Measurements from ENCODE around the gene IQSEC1.

The IQSEC1 gene

GRCh38 chr3:12983319-12983718 is 89.9 kb downstream of the IQSEC1 start:
- Mint-ChIP-seq H3K36me3 (ENCODE audit: low read depth) (peaks cover 7% of the 10 kb centered on the region), H3K4me1 (peaks cover 43% of the 10 kb centered on the region), H3K4me3 (no peak overlapping the region), H3K27ac (no peak overlapping the region), H3K27me3 (ENCODE audit: low read depth, poor library complexity) (peaks cover 6% of the 10 kb centered on the region), H3K9me3 (peaks cover 6% of the 10 kb centered on the region)
- DNase-seq: no peak
- no peak for TF ChIP-seq CTCF (IDR thresholded peaks at IDR 0.05)

DNA sequence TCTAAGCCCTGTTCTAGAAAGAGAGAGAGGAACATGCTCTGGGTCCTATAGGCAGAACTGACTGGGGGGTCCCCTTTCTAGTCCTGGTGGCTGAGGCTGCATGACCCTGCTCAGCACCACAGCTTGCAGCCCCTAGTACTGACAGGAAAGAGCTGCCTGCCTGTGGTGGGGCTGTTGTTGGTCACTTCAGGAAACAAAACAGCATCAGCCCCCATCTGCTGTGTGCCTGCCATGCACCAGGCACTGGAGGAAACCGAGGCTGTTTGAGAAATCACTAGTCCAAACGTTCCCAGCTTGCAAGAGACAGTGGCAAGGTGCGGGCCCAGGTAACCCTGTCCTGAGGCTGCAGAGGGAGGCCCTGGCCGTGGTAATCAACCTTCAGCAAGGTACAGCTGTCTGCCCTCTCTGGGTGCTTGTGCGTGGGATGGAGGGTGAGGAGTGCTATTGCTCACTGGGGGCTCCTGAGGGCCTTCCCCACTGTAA is 90.6 kb downstream of the IQSEC1 start:
- H3K36me3 Mint-ChIP-seq (ENCODE audit: low read depth): peaks cover 6% of the 10 kb centered on the region
- H3K27ac Mint-ChIP-seq: no peak overlapping the region
- no peak for DNase-seq
- H3K4me1 Mint-ChIP-seq: peaks cover 45% of the 10 kb centered on the region
- no peak overlapping the region for H3K4me3 Mint-ChIP-seq
- peaks cover 6% of the 10 kb centered on the region for H3K27me3 Mint-ChIP-seq (ENCODE audit: low read depth, poor library complexity)
- TF ChIP-seq CTCF (IDR thresholded peaks at IDR 0.05): no peak
- H3K9me3 Mint-ChIP-seq: peaks cover 6% of the 10 kb centered on the region

GRCh38 chr3:12981306-12982275 is 91.6 kb downstream of the IQSEC1 start:
- no peak overlapping the region for H3K27ac Mint-ChIP-seq
- H3K4me1 Mint-ChIP-seq: peaks cover 40% of the 10 kb centered on the region
- no peak for DNase-seq
- TF ChIP-seq CTCF (IDR thresholded peaks at IDR 0.05): no peak
- H3K4me3 Mint-ChIP-seq: no peak overlapping the region
- H3K36me3 Mint-ChIP-seq (ENCODE audit: low read depth): no peaks in the 10 kb centered on the region
- H3K27me3 Mint-ChIP-seq (ENCODE audit: low read depth, poor library complexity): peaks cover 6% of the 10 kb centered on the region
- H3K9me3 Mint-ChIP-seq: no peaks in the 10 kb centered on the region

DNA sequence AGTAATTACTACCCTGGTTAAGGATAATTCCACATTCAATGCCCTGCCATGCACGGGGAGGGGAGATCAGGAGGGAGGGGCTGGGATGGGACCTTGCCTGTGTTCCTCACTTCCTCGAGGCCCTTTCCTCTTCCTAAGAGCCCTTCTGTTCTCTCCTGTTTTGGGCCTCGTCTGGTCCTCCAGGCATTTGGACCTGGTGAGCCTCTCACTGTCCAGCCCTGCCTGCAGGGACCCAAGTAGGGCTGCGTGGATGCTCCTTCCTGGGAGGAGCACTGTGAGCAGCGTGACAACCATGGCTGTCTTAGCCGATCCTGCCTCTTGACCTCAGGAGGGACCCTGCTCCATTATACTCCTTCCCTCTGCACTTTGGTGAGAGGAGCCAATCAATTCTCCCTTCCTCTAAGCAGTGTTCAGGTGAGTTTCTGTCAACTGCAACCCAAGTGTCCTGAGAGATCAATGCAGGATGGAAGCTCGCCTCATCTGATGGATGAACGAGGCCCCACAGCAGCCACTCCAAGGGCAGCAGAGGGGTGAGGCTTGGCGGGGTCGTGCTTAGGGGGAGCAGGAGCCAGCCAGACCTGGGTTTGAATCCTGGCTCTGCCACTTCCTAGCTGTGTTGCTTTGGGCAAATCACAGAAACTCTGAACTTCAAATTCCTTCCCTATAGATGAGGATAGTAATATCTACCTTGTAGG is 92.5 kb downstream of the IQSEC1 start:
- Mint-ChIP-seq H3K27ac (no peak overlapping the region), H3K4me3 (no peak overlapping the region), H3K9me3 (no peaks in the 10 kb centered on the region), H3K36me3 (ENCODE audit: low read depth) (no peaks in the 10 kb centered on the region), H3K4me1 (peaks cover 32% of the 10 kb centered on the region), H3K27me3 (ENCODE audit: low read depth, poor library complexity) (peaks cover 9% of the 10 kb centered on the region)
- no peak for TF ChIP-seq CTCF (IDR thresholded peaks at IDR 0.05)
- DNase-seq: no peak

GRCh38 chr3:12979947-12980487 is 93.2 kb downstream of the IQSEC1 start:
- Mint-ChIP-seq H3K4me3 (no peak overlapping the region), H3K27me3 (ENCODE audit: low read depth, poor library complexity) (peaks cover 9% of the 10 kb centered on the region), H3K9me3 (no peaks in the 10 kb centered on the region), H3K27ac (no peak overlapping the region), H3K4me1 (peaks cover 30% of the 10 kb centered on the region), H3K36me3 (ENCODE audit: low read depth) (no peaks in the 10 kb centered on the region)
- no peak for TF ChIP-seq CTCF (IDR thresholded peaks at IDR 0.05)
- no peak for DNase-seq

Data from nephron progenitor cell (in vitro differentiated cells).